Activated CD8-positive, alpha-beta T cell treated with anti-CD3 and anti-CD28 coated beads for 36 hours (primary cell): ENCODE measurements around the gene NR2F6. TPM values are rescaled to one million over a fixed set of nuclear protein-coding genes. Genes with fewer than 3 reads are reported as not detected.

Source experiments
- ATAC-seq: fragments of 200-7000 bp; cut with Tn5 transposase; one replicate; pipeline ENCODE4 v1.10.0; 2021; ENCODE audit warnings: mild to moderate bottlenecking, moderate library complexity
- CTCF ChIA-PET: fragments of 350-600 bp; sonication (Branson Sonifier 250); formaldehyde crosslinking; loops from one replicate; lab custom pipeline; 2021; ENCODE audit warnings: antibody characterized with exemption; lab: Charles Lee
- POLR2A ChIA-PET: fragments of 350-600 bp; sonication (Branson Sonifier 250); formaldehyde crosslinking; loops from one replicate; lab custom pipeline; 2021; ENCODE audit warnings: antibody characterized with exemption; lab: Charles Lee
- DNase-seq: peaks from one replicate; pipeline ENCODE4 v3.0.0-alpha.2; 2020
- H3K27ac Mint-ChIP-seq: one replicate; pipeline ENCODE4 v1.8.0; 2021; ENCODE audit warnings: mild to moderate bottlenecking, mixed read lengths
- H3K27me3 Mint-ChIP-seq: one replicate; pipeline ENCODE4 v1.8.0; 2021; ENCODE audit warnings: mixed read lengths
- H3K36me3 Mint-ChIP-seq: one replicate; pipeline ENCODE4 v1.8.0; 2021; ENCODE audit warnings: low read depth, mixed read lengths
- H3K4me1 Mint-ChIP-seq: one replicate; pipeline ENCODE4 v1.8.0; 2021; ENCODE audit warnings: low read depth, mixed read lengths
- H3K4me3 Mint-ChIP-seq: one replicate; pipeline ENCODE4 v1.8.0; 2021; ENCODE audit warnings: mild to moderate bottlenecking, moderate library complexity, mixed read lengths
- H3K9me3 Mint-ChIP-seq: one replicate; pipeline ENCODE4 v1.8.0; 2021; ENCODE audit warnings: mixed read lengths
- CTCF ChIP-seq: fragments of 200-600 bp; IDR thresholded peaks from one replicate; pipeline ENCODE4 v1.8.0; 2022; ENCODE audit warnings: antibody characterized with exemption, mild to moderate bottlenecking
- intact Hi-C: fragments of 100-400 bp; cut with micrococcal nuclease; formaldehyde crosslinking; loops from one replicate; pipeline ENCODE4 v1.10.0; 2022
- total RNA-seq, 2 experiments: library from RNA; stranded (reverse); gene quantifications; one replicate each; pipeline ENCODE4 v1.2.3, GENCODE V29; 2021

Gene NR2F6
- total RNA-seq, 2 experiments from 2014 or later, result 7.0 TPM

GRCh38 chr19:17289489-17289888 lies 43.8 kb upstream of the NR2F6 start:
- peaks cover 3% of the 10 kb centered on the region for H3K4me1 Mint-ChIP-seq
- CTCF ChIA-PET, result interaction anchor here (1.6 to 1.7 kb wide), 2 partner anchors 22 to 34 kb away, joined by 3 to 5 read pairs; partner anchors contain the start of gene BABAM1
- ATAC-seq (peak; percentile 25), DNase-seq (peak; percentile 79)
- TF ChIP-seq CTCF, result no peak
- peaks cover 12% of the 10 kb centered on the region for H3K36me3 Mint-ChIP-seq
- no peak overlapping the region for H3K4me3 Mint-ChIP-seq
- H3K27ac Mint-ChIP-seq, result no peak overlapping the region
- intact Hi-C loops, result no loop called here
- H3K27me3 Mint-ChIP-seq, result no peaks in the 10 kb centered on the region
- H3K9me3 Mint-ChIP-seq, result no peaks in the 10 kb centered on the region
- POLR2A ChIA-PET, result interaction anchor here (1.7 kb wide), 1 partner anchor 23 kb away, joined by 4 read pairs; no protein-coding TSS in a partner anchor

- DNase-seq (no peak), ATAC-seq (no peak)
- H3K4me1 Mint-ChIP-seq, result peaks cover under 1% of the 10 kb centered on the region
- H3K9me3 Mint-ChIP-seq, result no peaks in the 10 kb centered on the region
- ChIA-PET POLR2A (no interaction called here), CTCF (interaction anchor here (1.3 kb wide), 1 partner anchor 26 kb away, joined by 8 read pairs; no protein-coding TSS in a partner anchor)
- H3K27me3 Mint-ChIP-seq, result no peaks in the 10 kb centered on the region
- no peak for TF ChIP-seq CTCF
- H3K4me3 Mint-ChIP-seq, result no peak overlapping the region
- intact Hi-C loops, result no loop called here
- peaks cover 24% of the 10 kb centered on the region for H3K36me3 Mint-ChIP-seq
- no peak overlapping the region for H3K27ac Mint-ChIP-seq
Observed at GRCh38 chr19:17286752-17287151, 41.0 kb upstream of the NR2F6 start.

GRCh38 chr19:17286263-17286662 lies 40.5 kb upstream of the NR2F6 start:
- ChIA-PET POLR2A (no interaction called here), CTCF (interaction anchor here (1.3 kb wide), 1 partner anchor 26 kb away, joined by 8 read pairs; no protein-coding TSS in a partner anchor)
- ATAC-seq (no peak), DNase-seq (no peak)
- Mint-ChIP-seq H3K9me3 (no peaks in the 10 kb centered on the region), H3K27me3 (no peaks in the 10 kb centered on the region), H3K36me3 (peaks cover 24% of the 10 kb centered on the region), H3K4me1 (peaks cover 3% of the 10 kb centered on the region), H3K4me3 (no peak overlapping the region), H3K27ac (no peak overlapping the region)
- intact Hi-C loops, result no loop called here
- TF ChIP-seq CTCF, result no peak

GRCh38 chr19:17285415-17286135 lies 39.9 kb upstream of the NR2F6 start:
- POLR2A ChIA-PET, result no interaction called here
- peaks cover 24% of the 10 kb centered on the region for H3K36me3 Mint-ChIP-seq
- intact Hi-C loops, result no loop called here
- no peak for ATAC-seq
- CTCF ChIA-PET, result interaction anchor here (1.3 kb wide), 1 partner anchor 25 kb away, joined by 8 read pairs; no protein-coding TSS in a partner anchor
- no peak overlapping the region for H3K4me3 Mint-ChIP-seq
- no peaks in the 10 kb centered on the region for H3K27me3 Mint-ChIP-seq
- no peak for DNase-seq
- H3K4me1 Mint-ChIP-seq, result peaks cover 6% of the 10 kb centered on the region
- no peak for TF ChIP-seq CTCF
- no peaks in the 10 kb centered on the region for H3K9me3 Mint-ChIP-seq
- no peak overlapping the region for H3K27ac Mint-ChIP-seq

DNA sequence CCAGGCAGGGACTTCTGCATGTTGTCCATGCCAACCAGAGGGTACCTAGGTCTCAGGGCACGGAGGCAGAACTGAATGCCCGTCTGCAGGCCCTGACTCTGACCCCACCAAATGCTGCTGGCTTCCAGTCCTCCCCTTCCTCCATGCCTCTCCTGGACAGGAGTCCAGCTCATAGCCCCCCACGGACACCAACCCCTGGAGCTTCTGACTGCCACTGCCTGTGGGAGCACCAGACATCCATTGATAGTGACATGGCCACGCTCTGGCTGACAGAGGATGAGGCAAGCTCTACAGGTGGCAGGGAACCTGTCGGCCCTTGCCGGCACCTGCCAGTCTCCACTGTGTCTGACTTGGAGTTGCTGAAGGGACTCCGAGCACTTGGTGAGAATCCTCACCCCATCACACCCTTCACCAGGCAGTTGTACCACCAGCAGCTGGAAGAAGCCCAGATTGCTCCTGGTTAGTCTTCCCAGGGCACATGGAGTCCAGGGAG lies 37.8 kb upstream of the NR2F6 start:
- DNase-seq (no peak), ATAC-seq (no peak)
- peaks cover 26% of the 10 kb centered on the region for H3K36me3 Mint-ChIP-seq
- TF ChIP-seq CTCF, result no peak
- no peaks in the 10 kb centered on the region for H3K9me3 Mint-ChIP-seq
- CTCF ChIA-PET, result interaction anchor here (0.7 to 4.2 kb wide), 13 partner anchors 9 to 103 kb away, joined by 3 to 46 read pairs (median 6); partner anchors contain the start of genes ABHD8, BABAM1, MRPL34 and USE1
- intact Hi-C loops, result no loop called here
- H3K27me3 Mint-ChIP-seq, result no peaks in the 10 kb centered on the region
- H3K4me1 Mint-ChIP-seq, result peaks cover 6% of the 10 kb centered on the region
- POLR2A ChIA-PET, result interaction anchor here (4.9 to 5.6 kb wide), 2 partner anchors 9 to 18 kb away, joined by 36 to 41 read pairs; partner anchors contain the start of genes BABAM1 and USHBP1
- H3K4me3 Mint-ChIP-seq, result peak overlapping the region; percentile 86
- no peak overlapping the region for H3K27ac Mint-ChIP-seq
